SU-DHL-6 (cell line): Measurements from ENCODE around the gene STRIT1.

Source experiments
- H2AFZ ChIP-seq: fragments of 200-600 bp; sonication (generic); 2 replicates; pipeline ENCODE4 v1.6.1; 2014; ENCODE audit warnings: low read depth, mild to moderate bottlenecking, moderate library complexity, mixed read lengths, antibody characterized with exemption, low read length; ENCODE audit not compliant: severe bottlenecking
- H3F3A ChIP-seq: fragments of 200-600 bp; shearing (Covaris generic); 2 replicates; pipeline ENCODE4 v1.6.0; 2016; ENCODE audit warnings: antibody characterized with exemption, mild to moderate bottlenecking; ENCODE audit not compliant: insufficient read depth
- H3K27ac ChIP-seq: fragments of 200-600 bp; sonication (generic); 2 replicates; pipeline ENCODE4 v1.5.1; 2016; ENCODE audit warnings: low read depth, mild to moderate bottlenecking, low read length, moderate library complexity, mixed read lengths
- H3K27me3 ChIP-seq: fragments of 200-600 bp; sonication (generic), shearing (Covaris generic); 2 replicates; pipeline ENCODE4 v1.6.0; 2014; ENCODE audit warnings: mild to moderate bottlenecking, low read length
- H3K36me3 ChIP-seq: fragments of 200-600 bp; sonication (generic); 2 replicates; pipeline ENCODE4 v1.6.1; 2014; ENCODE audit warnings: mild to moderate bottlenecking, low read length, mixed read lengths
- H3K4me2 ChIP-seq: fragments of 300-600, 200-600 bp; shearing (Covaris generic), sonication (generic); 2 replicates; pipeline ENCODE4 v1.6.0; 2014; ENCODE audit warnings: low read length, low read depth, mild to moderate bottlenecking; ENCODE audit not compliant: poor library complexity, severe bottlenecking
- H3K4me3 ChIP-seq: fragments of 200-600 bp; sonication (generic); 2 replicates; pipeline ENCODE4 v1.5.1; 2014; ENCODE audit warnings: antibody characterized with exemption, low read length, mild to moderate bottlenecking, mixed read lengths; ENCODE audit not compliant: insufficient read depth, poor library complexity, severe bottlenecking
- H3K79me2 ChIP-seq: fragments of 200-600 bp; sonication (generic); 2 replicates; pipeline ENCODE4 v1.6.1; 2014; ENCODE audit warnings: mild to moderate bottlenecking, low read length, moderate library complexity; ENCODE audit not compliant: insufficient read depth
- H3K9ac ChIP-seq: fragments of 200-600 bp; sonication (generic); 2 replicates; pipeline ENCODE4 v1.7.0; 2014; ENCODE audit warnings: mild to moderate bottlenecking, low read length
- H3K9me2 ChIP-seq: fragments of 200-600 bp; sonication (generic); replicated peaks from 2 replicates; pipeline ENCODE4 v1.6.1; 2014; ENCODE audit warnings: low read length; ENCODE audit not compliant: insufficient read depth
- H3K9me3 ChIP-seq: fragments of 200-600 bp; sonication (generic); 2 replicates; pipeline ENCODE4 v1.6.1; 2014; ENCODE audit warnings: low read length, mixed read lengths; ENCODE audit not compliant: insufficient read depth
- H4K20me1 ChIP-seq: fragments of 200-600 bp; sonication (generic); 2 replicates; pipeline ENCODE4 v1.6.1; 2014; ENCODE audit warnings: low read depth, mild to moderate bottlenecking, antibody characterized with exemption, low read length, moderate library complexity, mixed read lengths
- EZH2phosphoT487 ChIP-seq: fragments of 200-600 bp; sonication (generic), shearing (Covaris generic); conservative IDR thresholded peaks from 2 replicates; pipeline ENCODE4 v1.6.1; 2018; ENCODE audit warnings: mild to moderate bottlenecking, antibody characterized with exemption, low read length, moderate library complexity, mixed read lengths
- TF ChIP-seq, protein P1 (sequence below): fragments of 200-600 bp; sonication (generic); IDR thresholded peaks from one replicate; pipeline ENCODE4 v1.5.1; 2017; ENCODE audit warnings: antibody characterized with exemption, mild to moderate bottlenecking, low read length, moderate library complexity; ENCODE audit not compliant: insufficient read depth, poor library complexity, severe bottlenecking

Gene STRIT1

GRCh38 chr3:155320934-155321333 lies 27.5 kb upstream of the STRIT1 start:
- Histone ChIP-seq H3K79me2 (no peaks in the 10 kb centered on the region), H3K9ac (no peak overlapping the region), H2AFZ (no peak overlapping the region), H3K4me2 (no peak overlapping the region), H3K27ac (no peak overlapping the region), H3K27me3 (no peaks in the 10 kb centered on the region), H3K9me3 (no peaks in the 10 kb centered on the region), H3K4me3 (no peak overlapping the region), H3K36me3 (no peaks in the 10 kb centered on the region), H4K20me1 (no peaks in the 10 kb centered on the region), H3F3A (no peaks in the 10 kb centered on the region), H3K9me2 (no peaks in the 10 kb centered on the region)
- TF ChIP-seq EZH2phosphoT487, result no peak
- TF ChIP-seq, protein P1, sequence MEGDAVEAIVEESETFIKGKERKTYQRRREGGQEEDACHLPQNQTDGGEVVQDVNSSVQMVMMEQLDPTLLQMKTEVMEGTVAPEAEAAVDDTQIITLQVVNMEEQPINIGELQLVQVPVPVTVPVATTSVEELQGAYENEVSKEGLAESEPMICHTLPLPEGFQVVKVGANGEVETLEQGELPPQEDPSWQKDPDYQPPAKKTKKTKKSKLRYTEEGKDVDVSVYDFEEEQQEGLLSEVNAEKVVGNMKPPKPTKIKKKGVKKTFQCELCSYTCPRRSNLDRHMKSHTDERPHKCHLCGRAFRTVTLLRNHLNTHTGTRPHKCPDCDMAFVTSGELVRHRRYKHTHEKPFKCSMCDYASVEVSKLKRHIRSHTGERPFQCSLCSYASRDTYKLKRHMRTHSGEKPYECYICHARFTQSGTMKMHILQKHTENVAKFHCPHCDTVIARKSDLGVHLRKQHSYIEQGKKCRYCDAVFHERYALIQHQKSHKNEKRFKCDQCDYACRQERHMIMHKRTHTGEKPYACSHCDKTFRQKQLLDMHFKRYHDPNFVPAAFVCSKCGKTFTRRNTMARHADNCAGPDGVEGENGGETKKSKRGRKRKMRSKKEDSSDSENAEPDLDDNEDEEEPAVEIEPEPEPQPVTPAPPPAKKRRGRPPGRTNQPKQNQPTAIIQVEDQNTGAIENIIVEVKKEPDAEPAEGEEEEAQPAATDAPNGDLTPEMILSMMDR, result no peak

DNA sequence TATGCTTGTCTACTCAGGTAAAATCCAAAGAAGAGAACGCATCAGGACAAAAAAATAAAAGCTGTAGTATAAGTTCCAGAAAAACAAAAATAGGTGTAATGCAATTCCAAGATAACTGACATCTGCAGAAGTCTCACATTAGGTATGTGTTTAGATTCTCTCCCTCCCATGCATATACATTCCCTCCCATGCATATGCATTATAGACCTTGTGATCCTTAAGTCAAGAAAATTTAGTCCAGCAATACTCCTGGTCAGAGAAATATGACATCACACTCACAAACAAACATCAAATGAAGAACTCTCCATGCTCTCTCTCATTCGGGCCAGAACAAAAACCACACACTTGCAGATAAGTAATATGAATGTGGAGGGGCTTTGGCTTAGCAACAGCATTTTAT lies 25.3 kb upstream of the STRIT1 start:
- Histone ChIP-seq H3K27ac (no peak overlapping the region), H4K20me1 (no peaks in the 10 kb centered on the region), H3F3A (no peaks in the 10 kb centered on the region), H3K79me2 (no peaks in the 10 kb centered on the region), H3K4me2 (no peak overlapping the region), H3K36me3 (no peaks in the 10 kb centered on the region), H2AFZ (no peak overlapping the region), H3K4me3 (no peak overlapping the region), H3K9ac (no peak overlapping the region), H3K9me3 (no peaks in the 10 kb centered on the region), H3K9me2 (no peaks in the 10 kb centered on the region), H3K27me3 (no peaks in the 10 kb centered on the region)
- TF ChIP-seq, protein P1, result no peak
- TF ChIP-seq EZH2phosphoT487, result no peak

- Histone ChIP-seq H3K27ac (no peak overlapping the region), H3K27me3 (no peaks in the 10 kb centered on the region), H4K20me1 (no peaks in the 10 kb centered on the region), H3K9me3 (no peaks in the 10 kb centered on the region), H3K9ac (no peak overlapping the region), H3K36me3 (no peaks in the 10 kb centered on the region), H2AFZ (no peak overlapping the region), H3K9me2 (no peaks in the 10 kb centered on the region), H3K4me3 (no peak overlapping the region), H3K79me2 (no peaks in the 10 kb centered on the region), H3K4me2 (no peak overlapping the region), H3F3A (no peaks in the 10 kb centered on the region)
- TF ChIP-seq, protein P1, result no peak
- no peak for TF ChIP-seq EZH2phosphoT487
Observed at GRCh38 chr3:155317211-155317610, 23.7 kb upstream of the STRIT1 start.

DNA sequence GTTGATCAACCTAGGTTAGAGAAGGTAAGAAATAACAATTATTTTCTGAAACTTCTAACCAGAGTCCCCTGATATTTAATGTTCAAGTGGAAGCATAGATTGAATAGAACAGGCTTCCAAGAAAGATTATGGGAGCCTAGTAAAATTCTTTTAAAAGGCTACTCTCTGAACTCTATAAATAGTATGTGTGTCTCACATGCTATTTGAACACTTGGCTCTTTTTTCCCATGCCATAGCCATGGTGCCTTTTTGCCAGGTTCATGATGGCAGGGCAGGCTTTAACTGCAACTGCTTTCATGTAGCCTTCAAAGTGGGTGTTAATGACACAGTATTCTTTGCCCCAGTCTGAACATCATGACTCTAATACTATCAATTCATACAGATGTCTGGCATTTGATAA lies 22.9 kb upstream of the STRIT1 start:
- no peaks in the 10 kb centered on the region for H4K20me1 ChIP-seq
- no peaks in the 10 kb centered on the region for H3K27me3 ChIP-seq
- H3K27ac ChIP-seq, result no peak overlapping the region
- H3K4me2 ChIP-seq, result no peak overlapping the region
- no peaks in the 10 kb centered on the region for H3K36me3 ChIP-seq
- H2AFZ ChIP-seq, result no peak overlapping the region
- no peaks in the 10 kb centered on the region for H3F3A ChIP-seq
- no peak overlapping the region for H3K4me3 ChIP-seq
- H3K9ac ChIP-seq, result no peak overlapping the region
- no peak for TF ChIP-seq EZH2phosphoT487
- TF ChIP-seq, protein P1, result no peak
- H3K79me2 ChIP-seq, result no peaks in the 10 kb centered on the region
- H3K9me2 ChIP-seq, result no peaks in the 10 kb centered on the region
- no peaks in the 10 kb centered on the region for H3K9me3 ChIP-seq
